Measurements from ENCODE around the gene ANGPTL2. TPM values are rescaled to one million over a fixed set of nuclear protein-coding genes. Genes with fewer than 3 reads are reported as not detected.
"Not testable (repeated sequence)": the region's sequence is repeated elsewhere in the genome, so short reads cannot be mapped to it uniquely, and the experiment has no call there.

ANGPTL2 gene
- total RNA-seq, 1 donor from 2014 or later: 2.1 TPM

DNA sequence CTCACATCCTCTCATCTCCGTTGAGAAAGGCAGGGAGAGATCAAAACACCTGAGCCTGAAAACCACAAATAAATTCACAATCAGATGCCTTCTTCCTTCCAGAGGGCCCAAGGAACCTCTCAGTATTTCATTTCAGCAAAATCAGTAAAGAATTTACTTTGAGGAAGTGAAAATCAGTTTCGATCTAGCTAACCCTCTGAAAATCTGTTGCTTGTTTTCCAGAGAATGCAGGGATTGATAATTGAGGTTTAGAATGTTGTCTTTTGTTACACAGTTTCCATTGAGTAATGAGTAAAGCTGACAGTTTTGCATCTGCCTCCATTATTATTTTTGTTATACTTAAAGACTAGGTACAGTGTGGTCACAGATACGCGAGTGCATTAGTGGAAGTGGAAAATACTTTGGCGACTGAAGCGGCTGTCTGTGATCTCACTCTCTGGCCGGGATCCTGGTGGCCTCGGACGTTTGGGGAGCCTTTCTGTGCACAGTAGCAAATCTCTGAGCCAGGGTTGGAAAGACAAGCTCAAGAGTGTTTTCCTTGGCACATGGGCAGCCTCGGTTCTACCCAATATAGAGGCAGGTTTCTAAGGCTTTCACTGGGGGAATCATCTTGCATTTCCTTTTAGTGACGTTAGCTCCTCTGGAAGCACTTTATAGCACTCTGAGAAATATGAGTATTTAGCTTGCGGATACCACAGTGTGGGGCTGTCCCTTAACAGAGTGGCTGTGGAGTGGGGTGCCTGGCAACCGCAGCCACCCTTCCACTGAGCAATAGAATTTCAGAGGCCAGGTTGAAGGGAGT, 32.2 kb upstream of the ANGPTL2 start:
- peak; percentile 29 for ATAC-seq

DNA sequence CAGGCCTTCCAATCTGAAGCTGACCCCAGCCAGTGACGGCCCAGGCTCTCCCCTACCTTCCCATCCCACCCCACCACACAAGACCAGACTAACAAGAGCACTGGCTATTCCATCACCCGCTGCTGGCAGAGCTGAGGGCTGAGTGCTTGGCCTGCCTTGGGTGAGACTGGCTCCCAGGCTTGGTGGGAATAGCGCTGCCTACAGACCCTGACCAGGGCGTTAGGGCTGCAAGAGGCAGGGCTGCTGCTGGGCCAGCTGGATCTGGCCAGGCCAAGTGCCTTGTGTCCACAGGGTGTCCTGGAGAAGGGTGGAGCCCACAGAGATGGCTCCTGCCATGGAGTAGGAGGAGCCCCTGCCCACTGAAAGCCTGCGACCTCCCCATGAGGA, 31.6 kb upstream of the ANGPTL2 start:
- ATAC-seq: peak; percentile 31

DNA sequence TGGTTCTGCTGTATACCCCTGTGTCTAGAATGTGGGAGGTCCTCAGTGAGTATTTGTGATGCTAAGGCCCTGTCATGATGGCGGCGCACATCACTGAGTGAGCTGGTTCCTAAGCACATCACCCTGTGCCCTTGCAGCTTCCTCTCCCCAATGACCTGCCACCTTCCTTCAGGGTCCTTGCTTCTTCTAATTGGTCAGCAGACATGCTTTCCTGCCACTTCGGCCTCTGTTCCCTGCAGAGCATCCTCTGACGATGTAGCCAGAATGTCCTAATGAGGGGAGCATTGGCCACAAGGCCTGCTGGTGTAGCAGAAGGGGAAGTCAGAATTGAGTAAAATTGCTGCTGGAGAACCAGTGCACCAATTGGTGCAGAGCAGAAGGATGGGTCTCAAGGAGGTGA, 31.1 kb upstream of the ANGPTL2 start:
- no peak for ATAC-seq

DNA sequence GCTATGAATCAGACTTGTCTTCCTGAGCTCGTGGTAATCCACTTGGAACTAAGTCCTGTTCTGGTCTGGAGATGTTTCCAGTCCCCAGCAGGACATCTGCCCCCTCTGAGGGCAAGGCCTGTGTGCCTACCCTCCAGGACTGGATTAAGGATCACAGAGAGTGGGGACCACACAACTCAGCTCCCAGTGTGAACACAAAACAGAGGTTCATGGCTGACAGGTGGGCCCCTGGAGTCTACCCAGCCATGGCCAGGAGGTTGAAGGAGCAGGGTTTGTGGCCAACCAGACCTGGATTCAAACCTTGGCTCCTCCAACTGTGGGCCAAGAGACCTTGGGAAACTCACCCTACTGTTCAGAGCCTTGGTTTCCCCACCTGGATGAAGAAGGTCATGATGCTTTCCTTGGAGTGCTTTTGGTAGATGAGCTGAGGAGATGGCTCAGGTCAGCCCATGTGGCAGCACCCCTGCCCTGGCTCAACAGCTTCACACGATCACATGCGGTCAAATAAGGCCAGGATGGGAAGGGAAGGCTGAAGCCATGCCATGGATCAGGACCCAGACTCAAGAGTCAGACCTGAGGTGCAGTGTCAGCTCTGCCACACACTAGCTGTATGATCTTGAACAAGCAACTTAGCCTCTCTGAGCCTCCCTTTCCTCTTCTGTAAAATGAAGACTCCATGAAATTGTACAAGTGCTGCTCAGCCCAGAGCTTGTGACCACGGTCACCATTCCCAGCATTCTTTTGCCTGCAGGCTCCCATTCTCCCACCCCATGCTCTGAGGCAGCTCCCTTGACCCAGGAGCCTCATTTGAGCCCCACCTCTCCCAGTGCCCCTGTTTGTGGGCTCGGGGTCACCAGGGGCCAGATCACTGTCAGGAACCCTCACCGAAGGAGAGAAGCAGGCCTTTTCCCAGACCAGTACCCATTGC, 27.3 kb upstream of the ANGPTL2 start:
- no peak for ATAC-seq

DNA sequence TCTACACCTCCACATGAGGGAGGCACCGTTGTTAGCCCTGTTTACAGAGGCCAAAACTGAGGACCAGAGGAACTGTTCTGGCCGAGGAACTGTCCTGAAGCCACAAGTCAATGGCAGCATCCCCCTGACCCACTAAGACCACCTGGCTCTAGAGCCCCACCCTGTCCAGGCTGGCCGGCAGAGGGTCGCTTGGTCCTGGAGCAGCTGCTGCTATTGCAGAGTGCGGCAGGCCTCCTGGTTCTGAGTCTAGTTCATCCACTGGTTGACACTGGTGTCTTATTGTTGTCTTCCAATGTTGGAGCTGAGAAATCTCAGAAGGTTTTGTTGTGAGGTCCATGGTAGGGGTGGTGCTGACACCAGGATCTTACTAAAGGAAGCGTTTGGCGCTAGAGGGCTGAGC, 26.6 kb upstream of the ANGPTL2 start:
- no peak for ATAC-seq

DNA sequence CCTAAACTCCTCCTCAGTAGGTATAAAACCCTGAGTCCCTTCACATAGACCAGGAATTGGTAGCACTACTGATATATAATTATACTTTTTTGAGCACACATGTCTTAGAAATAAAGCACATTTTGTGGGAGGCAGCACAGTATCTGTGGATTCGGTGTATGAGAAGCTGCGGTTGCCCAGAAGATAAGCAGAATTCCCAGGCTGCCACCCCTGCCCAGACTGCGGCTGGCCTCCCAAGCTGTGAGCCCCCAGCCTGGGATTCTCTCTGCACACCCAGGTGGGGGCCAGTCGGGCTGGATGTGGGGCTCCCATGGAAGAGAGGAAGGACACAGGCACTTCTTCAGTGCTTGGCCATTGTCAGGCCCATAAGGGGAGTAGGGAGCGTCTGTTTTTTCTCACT, 25.6 kb upstream of the ANGPTL2 start:
- ATAC-seq: no peak

DNA sequence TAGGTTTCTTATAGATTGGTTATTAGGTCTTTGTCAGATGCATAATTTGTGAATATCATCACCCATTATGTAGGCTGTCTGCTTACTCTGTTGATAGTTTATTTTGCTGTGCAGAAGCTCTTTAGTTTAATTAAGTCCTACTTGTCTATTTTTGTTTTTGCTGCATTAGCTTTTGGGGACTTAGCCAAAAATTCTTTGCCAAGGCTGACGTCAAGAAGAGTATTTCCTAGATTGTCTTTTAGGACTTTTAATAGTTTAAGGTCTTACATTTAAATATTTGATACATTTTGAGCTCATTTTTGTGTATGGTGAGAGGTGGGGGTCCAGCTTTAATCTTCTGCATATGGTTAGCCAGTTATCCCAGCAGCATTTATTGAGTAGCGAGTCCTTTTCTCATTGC, 24.8 kb upstream of the ANGPTL2 start:
- no peak for ATAC-seq

DNA sequence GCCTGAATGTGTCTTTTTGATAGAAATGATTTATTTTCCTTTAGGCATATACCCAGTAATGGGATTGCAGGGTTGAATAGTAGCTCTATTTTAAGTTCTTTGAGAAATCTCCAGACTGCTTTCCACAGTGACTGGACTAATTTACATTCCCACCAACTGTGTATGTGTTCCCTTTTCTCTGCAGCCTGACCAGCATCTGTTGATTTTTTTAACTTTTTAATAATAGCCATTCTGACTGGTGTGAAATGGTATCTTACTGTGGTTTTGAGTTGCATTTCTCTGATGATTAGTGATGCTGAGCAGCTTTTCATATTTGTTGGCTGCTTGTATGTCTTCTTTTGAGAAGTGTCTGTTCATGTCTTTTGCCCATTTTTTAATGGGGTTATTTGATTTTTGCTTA, 24.4 kb upstream of the ANGPTL2 start:
- ATAC-seq: not testable (repeated sequence)

DNA sequence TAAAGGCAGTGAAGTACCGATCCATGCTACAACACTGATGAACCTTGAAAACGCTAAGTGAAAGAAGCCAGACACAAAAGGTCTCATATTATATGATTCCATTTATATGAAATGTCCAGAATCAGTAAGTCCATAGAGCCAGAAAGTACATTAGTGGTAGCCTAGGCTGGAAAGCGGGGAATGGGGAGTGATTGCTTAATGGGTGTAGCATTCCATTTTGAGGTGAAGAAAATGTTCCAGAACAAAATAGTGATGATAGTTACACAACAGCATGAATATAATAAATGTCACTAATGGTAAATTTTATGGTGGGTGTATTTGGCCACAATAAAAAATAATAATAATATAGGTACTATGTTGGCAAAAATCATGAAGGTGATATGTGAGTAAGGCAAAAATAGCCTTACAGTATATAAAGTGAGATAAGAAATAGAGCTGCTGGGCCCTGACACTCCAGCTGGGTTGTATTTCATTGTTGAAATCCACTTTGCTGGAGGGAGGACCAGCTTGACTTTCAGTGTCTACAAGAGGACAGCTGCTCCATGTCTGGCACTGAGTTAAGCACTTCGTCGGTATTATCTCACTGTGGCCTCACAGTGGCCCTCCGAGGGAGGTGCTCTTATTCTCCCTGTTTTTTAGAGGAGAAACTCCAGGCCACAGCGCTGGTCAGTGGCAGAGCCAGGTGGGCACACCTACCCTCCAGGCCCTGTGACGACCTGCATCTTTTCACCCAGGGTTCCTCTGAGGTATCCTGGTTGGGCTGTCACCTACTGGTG, 22.4 kb upstream of the ANGPTL2 start:
- no peak for ATAC-seq

DNA sequence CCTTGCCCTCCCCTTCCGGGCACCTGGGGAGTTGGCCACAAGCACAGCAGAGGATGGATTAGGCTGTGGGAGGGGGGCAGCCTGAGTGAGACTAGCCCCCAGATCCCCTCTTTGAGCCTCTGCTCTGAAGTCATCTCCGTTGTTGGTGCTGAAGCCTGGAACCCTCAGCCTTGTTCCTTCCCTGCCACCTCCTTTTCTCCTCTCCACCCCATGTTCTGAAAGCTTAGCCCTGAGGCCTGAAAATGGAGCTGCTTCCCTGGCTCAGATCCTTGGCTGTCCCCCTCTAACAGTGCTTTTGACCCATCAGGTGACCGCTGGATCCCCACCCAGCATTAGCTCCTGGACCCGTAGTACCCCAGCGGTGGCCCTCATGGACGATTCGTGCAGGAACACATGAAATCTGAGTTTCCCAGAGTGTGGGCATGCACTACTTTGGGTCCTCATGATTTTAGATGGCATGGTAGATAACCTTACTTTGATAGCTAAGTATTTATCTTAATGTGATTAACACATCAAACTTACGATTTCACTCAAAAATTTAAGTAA, 21.6 kb upstream of the ANGPTL2 start:
- no peak for ATAC-seq

DNA sequence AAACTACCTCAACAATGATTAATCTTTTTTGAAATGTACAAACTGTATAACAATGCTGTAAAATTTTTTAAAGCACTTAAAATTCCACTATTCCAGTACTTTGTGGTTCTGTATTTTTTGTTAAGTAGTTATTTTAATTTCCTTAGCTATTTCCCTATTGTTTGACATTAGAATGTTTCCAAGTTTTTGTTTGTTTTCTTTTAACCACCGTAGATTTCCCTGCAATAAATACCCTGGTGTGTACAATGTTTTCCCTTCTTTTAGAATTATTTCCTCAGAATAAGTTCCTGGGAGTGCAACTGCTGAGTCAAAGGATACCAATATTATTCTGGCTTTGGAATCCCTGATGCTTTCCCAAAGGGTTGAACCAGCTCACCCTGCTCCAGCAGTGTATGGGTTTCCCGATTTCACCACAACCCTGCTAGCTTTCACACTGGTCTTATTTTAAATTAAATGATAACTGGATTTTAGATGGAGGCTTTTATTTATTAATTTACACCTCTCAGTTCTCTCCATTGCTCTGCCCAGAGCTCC, 20.6 kb upstream of the ANGPTL2 start:
- no peak for ATAC-seq

DNA sequence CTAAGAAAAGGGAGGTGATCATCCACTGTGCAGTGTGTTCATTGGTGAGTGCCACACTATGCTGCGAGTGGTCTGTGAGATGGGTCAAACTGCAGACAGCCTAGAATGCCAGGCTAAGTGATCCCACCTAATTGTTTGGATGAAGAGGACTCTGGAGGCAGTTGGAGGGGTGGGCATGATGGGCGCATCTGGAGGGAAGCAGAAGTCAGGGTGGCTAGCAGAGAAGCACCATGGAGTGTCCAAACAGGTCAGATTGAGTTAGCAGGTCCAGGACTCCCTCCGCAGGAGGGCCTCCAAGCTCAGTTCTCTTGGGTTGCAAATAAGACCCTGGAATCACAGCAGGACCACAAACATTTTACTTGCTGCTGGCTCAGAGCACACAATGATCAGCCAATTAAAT, 19.9 kb upstream of the ANGPTL2 start:
- ATAC-seq: no peak

DNA sequence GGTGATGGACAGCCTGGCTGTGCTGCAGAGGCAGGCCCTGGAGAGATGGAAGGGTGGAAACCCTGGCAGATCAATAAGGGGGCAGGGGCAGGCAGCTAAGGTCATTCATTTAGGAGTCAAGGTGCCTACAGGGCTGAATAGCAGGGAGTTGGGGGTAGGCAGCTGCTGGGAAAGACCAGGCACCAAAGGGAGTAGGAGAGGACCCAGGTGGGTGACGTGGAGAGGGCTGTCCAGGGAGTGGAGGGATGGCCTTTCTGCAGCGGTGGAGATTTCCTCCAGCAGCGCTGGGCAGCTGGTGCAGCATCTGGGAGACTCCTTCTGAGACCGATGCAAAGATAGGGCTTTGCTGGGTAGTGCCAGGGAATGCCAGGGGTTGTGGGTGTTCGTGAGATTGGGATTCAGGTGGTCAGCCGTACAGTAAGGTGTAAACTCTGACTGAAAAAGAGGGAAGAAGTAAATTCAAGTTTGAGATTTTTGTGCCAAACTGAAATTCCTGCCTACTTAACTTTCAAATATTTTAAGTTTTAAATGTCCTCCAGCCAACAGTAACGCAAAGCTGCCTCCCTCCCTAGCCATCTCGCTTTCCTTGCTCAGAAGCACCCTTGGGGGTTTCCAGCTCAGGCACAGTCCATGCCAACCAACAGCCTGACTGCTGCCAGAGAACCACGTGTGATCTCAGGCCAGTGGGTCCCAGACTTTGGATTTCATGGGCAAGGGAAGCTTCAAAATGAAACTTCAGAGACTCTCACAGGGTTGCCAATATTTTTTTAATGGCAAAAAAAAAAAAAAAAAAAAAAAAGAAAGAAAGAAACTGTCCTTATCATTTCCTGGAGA, 18.6 kb upstream of the ANGPTL2 start:
- no peak for ATAC-seq

DNA sequence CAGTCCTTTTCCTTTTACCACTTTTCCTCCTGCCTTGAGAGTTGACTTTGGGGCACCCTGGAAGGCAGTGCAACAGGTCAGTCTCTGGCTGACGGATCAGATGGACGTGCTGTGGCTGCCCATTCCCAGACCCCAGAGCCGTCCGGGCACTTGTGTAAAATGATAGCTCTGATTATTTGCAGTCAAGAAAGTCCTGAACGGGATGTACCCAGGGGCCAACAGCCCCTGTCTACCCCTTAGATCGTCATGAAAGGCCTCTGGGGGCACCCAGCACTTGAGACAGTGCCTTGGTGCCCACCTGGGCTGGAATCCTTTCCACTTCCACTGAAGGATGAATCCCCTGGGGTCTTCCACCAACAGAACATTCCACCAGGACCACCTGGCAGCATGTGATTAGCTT, 17.7 kb upstream of the ANGPTL2 start:
- ATAC-seq: no peak

DNA sequence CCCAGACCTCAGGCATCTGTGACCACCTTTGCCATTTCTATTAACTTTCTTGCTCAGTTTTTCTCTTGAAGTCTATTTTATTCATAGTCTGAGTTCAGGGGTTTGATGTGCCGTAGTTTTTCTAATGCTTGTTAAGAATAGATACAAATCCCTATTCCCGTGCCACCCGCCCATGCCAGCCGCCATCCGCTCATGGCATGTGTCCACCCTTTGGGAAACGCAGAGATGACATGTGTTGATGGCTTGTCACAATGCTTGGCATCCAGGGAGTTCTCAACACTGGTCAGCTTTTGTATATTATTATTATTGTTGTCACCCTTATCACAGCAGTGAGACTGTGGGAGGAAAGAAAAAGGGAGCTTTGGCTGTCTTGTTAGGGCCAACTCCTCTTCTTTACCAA, 17.3 kb upstream of the ANGPTL2 start:
- no peak for ATAC-seq

DNA sequence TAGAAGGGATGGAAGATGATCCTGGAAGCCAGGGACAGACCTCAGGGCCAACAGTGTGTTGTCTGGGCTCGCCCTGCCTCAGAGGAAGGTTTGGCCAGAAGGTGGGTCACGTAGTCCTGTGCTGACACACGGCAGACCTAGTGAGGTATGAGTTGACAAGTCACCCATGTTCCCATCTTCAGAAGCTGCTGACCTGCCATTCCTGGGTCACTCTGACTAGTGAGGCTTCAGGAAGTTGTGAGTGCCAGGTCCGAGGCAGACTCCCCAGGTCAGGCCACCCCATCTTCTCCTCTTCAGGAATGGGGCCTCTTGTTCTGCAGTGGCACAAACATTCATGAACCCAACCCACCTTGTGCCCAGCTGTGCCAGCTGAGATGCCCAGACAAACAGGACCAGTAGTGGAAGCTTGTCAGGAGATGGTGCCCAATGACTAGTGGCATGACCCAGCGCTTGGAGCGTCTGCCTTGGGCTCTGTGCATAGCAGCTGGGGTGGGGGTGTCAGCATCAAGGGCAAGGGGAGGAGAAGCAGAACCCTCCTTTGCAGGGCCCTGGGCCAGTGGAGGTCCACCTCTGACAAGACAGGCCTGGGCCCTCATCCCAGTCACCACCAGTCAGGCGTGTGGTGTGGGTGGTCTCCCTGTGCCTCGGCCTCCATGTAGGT, 16.8 kb upstream of the ANGPTL2 start:
- ATAC-seq: peak; percentile 52

DNA sequence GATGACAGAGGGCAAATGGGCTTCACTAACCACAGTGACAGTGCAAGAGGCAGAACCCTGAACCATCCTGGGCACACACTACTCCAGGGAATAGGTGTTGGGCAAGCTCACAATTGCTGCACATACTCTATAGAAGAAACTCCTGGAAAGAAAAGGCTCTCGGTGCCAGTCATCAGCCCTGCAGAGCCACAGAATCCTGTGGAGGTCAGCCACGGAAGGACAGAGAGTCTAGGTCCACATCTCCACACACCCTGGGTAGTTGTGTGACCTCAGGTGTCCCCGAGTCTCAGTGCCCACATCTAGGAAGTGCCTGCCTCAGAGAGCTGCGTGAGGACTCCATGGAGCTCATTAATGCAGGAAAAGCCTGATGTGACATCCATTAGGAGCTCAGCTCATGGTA, 16.0 kb upstream of the ANGPTL2 start:
- no peak for ATAC-seq

DNA sequence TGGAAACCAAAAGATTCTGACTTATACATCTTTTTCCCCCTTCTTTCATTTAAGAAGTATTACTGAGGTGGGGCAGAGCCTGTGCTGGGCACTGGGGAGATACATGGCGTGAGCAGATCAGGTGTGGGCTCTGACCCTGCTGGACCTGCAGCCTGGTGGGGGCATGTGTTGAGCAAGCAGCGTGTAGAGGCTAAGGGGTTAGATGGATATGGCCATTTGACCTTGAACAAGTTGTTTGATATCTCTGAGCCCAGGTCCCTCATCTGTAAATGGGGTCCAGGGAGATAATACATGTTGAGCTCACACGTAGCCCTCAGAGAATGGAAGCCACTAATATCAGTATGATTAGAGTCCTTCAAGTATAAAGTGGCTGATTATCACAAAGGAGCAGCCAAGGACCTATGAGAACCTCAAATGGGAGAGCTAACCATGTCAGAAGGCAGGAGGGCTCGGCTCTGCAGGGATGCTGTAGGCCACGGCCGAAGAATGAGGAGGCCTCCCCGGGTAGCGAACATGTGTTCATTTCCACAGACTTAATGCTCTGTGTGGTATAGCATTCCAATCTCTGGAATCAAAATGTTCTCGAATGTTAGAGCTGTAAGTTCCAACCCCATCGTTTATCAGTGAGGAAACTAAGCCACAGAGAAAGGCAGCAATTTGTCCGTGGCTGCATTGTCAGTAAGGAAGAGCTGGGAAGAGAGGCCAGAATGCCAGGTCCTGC, 15.4 kb upstream of the ANGPTL2 start:
- ATAC-seq: no peak

DNA sequence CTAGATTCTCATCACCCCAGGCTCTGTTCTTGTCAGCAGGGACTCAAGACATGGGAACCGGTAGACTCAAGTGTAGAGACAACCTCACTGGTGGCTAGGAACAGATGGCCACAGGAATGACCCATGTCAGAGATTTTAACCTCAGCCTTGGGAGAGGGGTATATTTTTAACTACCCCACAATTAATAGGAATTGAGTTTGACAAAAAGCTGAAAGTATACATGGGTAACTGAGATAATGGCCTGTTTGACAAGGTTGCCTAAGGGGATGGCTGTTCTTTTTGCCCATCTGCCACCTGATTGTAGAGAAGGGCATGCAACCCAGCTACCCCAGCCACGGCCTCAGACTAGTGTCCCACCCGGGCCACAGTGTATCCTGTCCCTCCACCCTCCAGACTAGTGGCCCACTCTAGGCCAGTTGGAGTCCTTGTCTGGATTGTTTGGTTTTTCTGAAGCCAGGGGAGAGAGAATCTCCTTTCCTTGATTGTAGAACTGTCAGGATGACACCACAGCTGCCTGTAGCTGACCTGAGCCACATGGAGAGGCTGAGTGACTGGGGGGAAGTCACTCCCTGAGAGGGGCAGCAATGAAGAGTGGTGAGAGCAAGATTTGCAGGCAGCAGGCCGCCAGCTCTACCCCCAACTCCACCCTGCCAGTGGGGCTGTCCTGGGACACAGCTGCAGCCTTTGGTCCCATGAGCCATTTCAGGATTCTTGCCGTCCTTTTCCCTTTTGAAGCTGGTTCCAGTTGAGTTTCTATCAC, 14.6 kb upstream of the ANGPTL2 start:
- ATAC-seq: no peak

All from esophagus mucosa (tissue), 1 donor.